Measurements from ENCODE around the gene CHD1.
A peak's percentile ranks its signal among the peaks of the same experiment; 100 is the strongest.

DNA sequence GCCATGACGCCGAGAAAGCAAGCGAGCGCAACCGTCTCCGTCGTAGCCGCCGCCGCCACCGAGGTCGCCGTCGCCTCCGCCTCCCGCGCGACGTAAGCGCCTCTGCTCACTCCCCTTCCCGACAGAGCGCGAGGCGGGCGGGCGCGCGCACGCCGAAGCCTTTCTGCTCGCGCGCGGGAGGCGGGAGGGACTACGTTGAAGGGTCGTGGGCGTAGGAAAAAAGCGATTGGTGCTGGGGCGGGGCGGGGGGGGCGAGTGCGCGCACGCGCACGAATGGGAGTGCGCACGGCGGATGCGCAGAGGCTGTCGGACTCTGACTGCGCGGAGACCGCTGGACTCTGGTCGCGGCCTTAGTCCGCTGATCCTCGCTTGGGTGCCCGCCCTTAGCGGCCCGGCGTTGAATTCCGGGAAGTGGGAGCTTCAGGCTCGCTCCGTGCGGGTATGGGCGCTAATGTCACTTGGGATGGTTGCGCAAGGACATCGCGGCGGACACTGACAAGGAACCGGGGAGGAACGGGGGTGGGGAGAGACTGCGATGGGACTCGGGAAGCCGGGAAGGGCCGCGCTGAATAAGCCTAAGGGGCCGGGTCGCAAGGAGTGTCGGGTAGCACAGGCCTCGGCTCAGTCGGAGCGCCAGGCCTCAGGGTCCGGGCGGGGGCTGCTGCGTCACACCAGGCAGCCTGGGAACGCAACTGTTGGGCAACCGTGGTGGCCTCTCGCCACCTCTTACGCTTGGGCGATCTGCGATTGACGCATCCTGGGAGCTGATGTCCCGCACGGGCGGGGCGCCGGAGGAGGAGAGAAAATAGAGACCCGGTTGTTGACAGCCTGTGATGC lies at the start of gene CHD1:
- TF ChIP-seq, protein P1, sequence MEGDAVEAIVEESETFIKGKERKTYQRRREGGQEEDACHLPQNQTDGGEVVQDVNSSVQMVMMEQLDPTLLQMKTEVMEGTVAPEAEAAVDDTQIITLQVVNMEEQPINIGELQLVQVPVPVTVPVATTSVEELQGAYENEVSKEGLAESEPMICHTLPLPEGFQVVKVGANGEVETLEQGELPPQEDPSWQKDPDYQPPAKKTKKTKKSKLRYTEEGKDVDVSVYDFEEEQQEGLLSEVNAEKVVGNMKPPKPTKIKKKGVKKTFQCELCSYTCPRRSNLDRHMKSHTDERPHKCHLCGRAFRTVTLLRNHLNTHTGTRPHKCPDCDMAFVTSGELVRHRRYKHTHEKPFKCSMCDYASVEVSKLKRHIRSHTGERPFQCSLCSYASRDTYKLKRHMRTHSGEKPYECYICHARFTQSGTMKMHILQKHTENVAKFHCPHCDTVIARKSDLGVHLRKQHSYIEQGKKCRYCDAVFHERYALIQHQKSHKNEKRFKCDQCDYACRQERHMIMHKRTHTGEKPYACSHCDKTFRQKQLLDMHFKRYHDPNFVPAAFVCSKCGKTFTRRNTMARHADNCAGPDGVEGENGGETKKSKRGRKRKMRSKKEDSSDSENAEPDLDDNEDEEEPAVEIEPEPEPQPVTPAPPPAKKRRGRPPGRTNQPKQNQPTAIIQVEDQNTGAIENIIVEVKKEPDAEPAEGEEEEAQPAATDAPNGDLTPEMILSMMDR (IDR thresholded peaks at IDR 0.05), result no peak
- peak in 3 of 4 donors; percentile 80 to 98 (median 94) for TF ChIP-seq POLR2A (IDR thresholded peaks at IDR 0.05)
